AG09309 (cell line): ENCODE results near the gene KCMF1.

Experiments
- DNase-seq: peaks from one replicate; pipeline ENCODE4 v3.0.0-alpha.2; 2010; ENCODE audit warnings: low read depth
- H3K4me3 ChIP-seq: 2 replicates; pipeline ENCODE4 v1.5.1; 2011; ENCODE audit warnings: mild to moderate bottlenecking, low read depth, low read length, moderate library complexity; ENCODE audit not compliant: control insufficient read depth
- CTCF ChIP-seq: IDR thresholded peaks from 2 replicates; pipeline ENCODE4 v1.5.1; 2011; ENCODE audit warnings: mild to moderate bottlenecking, low read depth, low read length, inconsistent platforms; ENCODE audit not compliant: insufficient read depth, control insufficient read depth; ENCODE audit errors: missing control alignments

Gene KCMF1

DNA sequence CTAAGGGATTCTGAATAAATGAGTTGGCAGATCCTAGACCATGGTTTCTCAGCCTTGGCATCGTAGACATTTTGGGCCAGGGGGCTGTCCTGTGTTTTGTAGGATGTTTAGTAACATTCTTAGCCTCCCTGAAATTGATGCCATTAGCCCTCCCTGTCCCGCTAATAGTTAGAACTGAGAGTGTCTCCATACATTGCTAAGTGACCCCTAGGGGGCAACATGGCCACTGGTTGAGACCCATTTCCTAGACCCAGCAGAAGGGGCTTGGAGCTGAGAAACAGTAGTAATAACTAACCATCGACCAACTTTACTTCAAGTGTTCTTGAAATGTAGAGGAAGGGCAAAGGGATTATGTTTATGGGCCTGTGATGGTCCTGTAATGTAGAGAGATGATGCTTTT, 40.8 kb downstream of the KCMF1 start:
- H3K4me3 ChIP-seq: no peak overlapping the region
- DNase-seq: no peak
- TF ChIP-seq CTCF: peak; percentile 11

GRCh38 chr2:85012431-85012830, 41.5 kb downstream of the KCMF1 start:
- DNase-seq: no peak
- H3K4me3 ChIP-seq: no peak overlapping the region
- no peak for TF ChIP-seq CTCF

DNA sequence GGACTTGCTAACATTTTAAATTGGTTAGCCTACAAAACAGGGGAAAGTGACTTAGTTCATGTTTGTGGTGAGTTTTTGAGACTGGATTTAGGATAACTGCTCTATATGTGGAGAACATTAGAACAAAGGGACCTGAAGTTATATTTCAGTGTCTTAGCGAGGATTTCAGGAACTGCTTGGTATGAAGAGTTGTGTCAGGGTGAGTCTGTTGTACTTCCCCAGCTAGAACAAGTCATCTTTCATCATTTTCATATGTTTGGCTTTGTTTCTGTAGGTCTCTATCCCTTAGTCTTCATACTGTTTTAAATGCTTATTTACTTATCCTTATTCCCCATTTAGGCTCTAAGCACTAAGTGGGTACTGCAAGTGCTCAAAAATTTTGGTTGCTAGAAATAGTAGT, 41.9 kb downstream of the KCMF1 start:
- DNase-seq: no peak
- TF ChIP-seq CTCF: no peak
- no peak overlapping the region for H3K4me3 ChIP-seq

GRCh38 chr2:85015653-85016360, 44.8 kb downstream of the KCMF1 start:
- no peak overlapping the region for H3K4me3 ChIP-seq
- TF ChIP-seq CTCF: peak; percentile 8
- DNase-seq: no peak

DNA sequence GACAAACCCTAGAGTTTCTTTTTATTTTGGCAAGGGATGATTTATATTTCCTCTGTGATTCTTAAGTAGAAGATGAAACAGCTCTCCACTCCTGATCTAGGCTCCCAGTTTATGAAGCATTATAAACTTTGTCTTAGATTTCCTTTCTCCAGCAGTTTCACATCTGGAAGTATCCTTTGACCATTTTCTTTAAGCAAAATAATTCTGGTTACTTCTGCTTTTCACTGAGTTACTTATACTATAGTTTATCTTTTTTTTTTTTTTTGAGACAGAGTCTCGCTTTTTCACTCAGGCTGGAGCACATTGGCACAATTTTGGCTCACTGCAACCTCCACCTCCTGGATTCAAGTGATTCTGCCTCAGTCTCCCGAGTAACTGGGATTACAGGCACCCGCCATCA, 45.5 kb downstream of the KCMF1 start:
- no peak overlapping the region for H3K4me3 ChIP-seq
- DNase-seq: no peak

DNA sequence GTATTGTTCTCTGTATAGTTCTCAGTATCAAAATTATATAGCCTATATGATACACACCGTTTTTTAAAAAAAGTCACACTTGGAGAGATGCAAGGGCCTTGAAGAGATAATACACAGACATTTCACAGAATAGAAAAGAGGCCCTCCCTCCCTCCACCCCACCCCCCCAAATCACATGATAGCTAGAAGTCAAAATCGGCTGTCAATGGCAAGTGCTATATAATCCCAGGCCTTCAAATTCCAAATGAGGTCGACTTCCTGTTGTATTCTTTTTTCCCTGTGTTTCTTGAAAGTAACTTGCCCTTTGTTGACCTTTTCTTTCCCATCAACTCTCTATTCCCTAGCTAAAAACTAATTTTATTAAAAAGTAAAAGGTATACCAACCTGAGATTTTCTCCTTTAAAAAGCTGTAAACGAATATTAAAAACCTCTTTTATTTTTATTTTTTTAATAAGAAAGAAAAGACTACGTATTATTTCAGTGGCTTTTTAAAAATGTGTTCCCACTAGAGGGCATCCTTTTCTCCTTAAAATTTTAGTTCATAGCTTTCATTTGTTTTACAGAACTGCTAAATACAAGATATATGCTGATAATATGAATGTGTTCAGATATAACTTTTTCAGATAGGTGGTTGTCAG, 46.6 kb downstream of the KCMF1 start:
- DNase-seq: no peak
- peak; percentile 19 for TF ChIP-seq CTCF
- H3K4me3 ChIP-seq: no peak overlapping the region

More for the DNA sequence above, 45.5 kb downstream of the KCMF1 start:
- TF ChIP-seq CTCF: no peak
